ENCODE results near the gene ROBO4.

The ROBO4 gene

GRCh38 chr11:124897674-124898262, at the start of gene ROBO4:
TSS of gene ROBO4 (minus strand) at chr11:124897865. CDS start at chr11:124897795, 70 bp downstream.
- no peak for DNase-seq

- DNase-seq: no peak
These were observed 49.1 kb upstream of the ROBO4 start for GRCh38 chr11:124946735-124947141.

GRCh38 chr11:124945826-124946225, 48.2 kb upstream of the ROBO4 start:
- DNase-seq: no peak

GRCh38 chr11:124944565-124944964, 46.9 kb upstream of the ROBO4 start:
- no peak for DNase-seq

- no peak for DNase-seq
These were observed 46.1 kb upstream of the ROBO4 start for GRCh38 chr11:124943741-124944140.

- no peak for DNase-seq
These were observed 45.6 kb upstream of the ROBO4 start for GRCh38 chr11:124943254-124943616.

- no peak for DNase-seq
These were observed 45.0 kb upstream of the ROBO4 start for GRCh38 chr11:124942466-124943253.

- no peak for DNase-seq
These were observed 44.0 kb upstream of the ROBO4 start for GRCh38 chr11:124941703-124942102.

GRCh38 chr11:124938970-124939369, 41.3 kb upstream of the ROBO4 start:
- no peak for DNase-seq

- no peak for DNase-seq
These were observed 40.6 kb upstream of the ROBO4 start for GRCh38 chr11:124938206-124938765.

- no peak for DNase-seq
These were observed 39.8 kb upstream of the ROBO4 start for GRCh38 chr11:124937336-124937935.

- no peak for DNase-seq
These were observed 38.2 kb upstream of the ROBO4 start, which contains the start of gene HEPACAM for GRCh38 chr11:124935548-124936514. TSS of gene HEPACAM (minus strand) at chr11:124936047. CDS start at chr11:124936006, 41 bp downstream.

GRCh38 chr11:124934862-124935547, 37.3 kb upstream of the ROBO4 start:
- DNase-seq: no peak

- no peak for DNase-seq
These were observed 33.1 kb upstream of the ROBO4 start for GRCh38 chr11:124930799-124931198.

GRCh38 chr11:124928942-124929665, 31.4 kb upstream of the ROBO4 start:
- DNase-seq: no peak

GRCh38 chr11:124923296-124923695, 25.6 kb upstream of the ROBO4 start:
- DNase-seq: no peak

GRCh38 chr11:124922831-124923230, 25.2 kb upstream of the ROBO4 start:
- no peak for DNase-seq

GRCh38 chr11:124920870-124921609, 23.4 kb upstream of the ROBO4 start:
- no peak for DNase-seq

- DNase-seq: no peak
These were observed 22.7 kb upstream of the ROBO4 start for GRCh38 chr11:124920356-124920755.

GRCh38 chr11:124919898-124920297, 22.2 kb upstream of the ROBO4 start:
- no peak for DNase-seq
